ENCODE data around the gene RTN4IP1.

Gene RTN4IP1

DNA sequence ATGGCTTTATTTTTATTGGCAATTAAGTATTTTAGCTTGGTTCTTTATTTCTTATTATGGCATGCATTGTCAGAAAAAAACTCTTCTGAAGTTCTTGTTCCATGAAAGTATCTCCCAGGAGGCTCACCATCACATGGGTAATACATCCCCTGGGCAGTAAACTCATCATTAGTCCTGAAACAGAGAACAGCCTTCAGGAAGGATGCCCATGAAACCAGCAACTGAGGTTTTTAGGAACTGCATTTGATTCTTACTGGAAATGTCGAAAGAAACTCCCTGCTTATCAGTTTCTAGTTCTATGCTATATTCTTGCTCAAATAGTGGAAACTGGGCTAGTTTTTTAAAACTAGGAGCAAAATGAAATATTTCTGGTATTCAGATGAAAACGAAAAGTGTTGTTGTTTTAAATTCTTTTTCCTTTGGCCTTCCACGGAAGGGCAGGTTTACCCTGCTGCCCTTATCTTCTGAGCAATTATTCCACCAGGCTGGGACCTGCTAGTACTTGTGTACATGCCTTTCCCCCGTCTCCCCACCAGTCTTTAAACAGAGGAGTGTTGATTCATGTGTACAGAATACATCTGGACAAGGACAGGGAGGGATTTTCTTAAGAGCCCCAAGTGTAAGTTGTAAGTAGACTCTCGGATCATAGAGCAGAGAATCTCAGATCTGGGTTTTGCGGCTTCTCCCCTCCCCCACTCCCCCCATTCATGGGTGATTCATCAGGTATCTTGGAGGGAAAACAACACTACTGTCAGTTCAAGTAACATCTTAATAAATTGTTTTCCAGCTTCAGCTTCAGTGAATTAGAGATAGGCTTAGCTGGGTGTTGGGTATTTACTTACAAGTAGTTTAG lies 81.5 kb downstream of the RTN4IP1 start:
- DNase-seq (ENCODE audit: low read depth, low spot score) = no peak

DNA sequence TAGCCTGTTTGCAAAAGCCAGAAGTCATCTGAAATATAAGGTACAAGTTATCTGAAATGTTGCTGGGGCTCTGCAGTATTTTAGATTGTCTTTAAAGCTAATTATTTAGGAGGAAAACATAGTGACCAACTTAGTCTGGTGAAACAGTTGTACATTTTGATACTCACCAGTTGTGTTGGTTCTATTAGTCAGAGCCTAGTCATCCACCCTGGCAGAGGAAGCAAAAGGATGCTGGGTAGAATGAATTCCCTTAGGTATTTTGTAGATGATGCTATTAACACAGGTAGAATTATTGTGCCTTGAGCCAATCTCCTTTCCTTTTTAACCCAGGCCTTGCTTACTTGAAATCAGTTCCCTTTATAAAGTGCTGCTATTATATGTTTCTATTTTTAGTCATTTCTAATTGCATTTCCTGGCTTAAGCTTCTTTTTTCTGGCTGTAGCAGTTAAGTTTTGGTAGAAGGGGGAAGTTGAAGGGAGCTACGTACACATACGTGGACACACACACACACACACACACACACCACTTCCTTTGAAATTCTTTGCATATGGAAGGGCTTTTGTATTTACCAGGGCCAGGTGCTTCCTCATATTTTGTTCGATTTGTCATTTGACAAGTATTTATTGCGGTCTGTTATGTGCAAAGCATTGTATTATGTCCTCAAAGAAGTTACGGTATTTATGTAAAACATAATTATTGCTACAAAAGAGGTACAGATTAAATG lies 82.4 kb downstream of the RTN4IP1 start:
- no peak for DNase-seq (ENCODE audit: low read depth, low spot score)

GRCh38 chr6:106546261-106546690 lies 83.0 kb downstream of the RTN4IP1 start:
- DNase-seq (ENCODE audit: low read depth, low spot score) = no peak

GRCh38 chr6:106540907-106541306 lies 88.4 kb downstream of the RTN4IP1 start:
- DNase-seq (ENCODE audit: low read depth, low spot score) = no peak

DNA sequence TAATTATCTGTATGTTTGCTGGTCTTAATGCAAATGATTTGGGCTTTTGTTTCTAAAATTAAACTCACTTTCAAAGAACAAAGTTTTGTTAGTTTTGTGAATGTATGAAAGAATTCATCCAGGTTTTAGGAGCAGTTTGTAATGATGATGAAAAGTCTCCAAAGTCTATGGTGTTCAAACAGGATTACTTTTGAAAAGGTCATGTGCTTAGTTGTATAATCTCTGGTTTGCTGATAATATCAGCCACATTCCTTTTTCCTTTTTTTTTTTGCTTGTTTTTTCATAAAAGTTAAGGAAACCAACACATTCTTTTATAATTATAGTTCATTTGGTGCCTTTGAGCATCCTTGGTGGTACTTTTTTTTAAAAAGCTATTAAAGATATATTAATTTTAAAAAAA lies 88.9 kb downstream of the RTN4IP1 start:
- no peak for DNase-seq (ENCODE audit: low read depth, low spot score)

GRCh38 chr6:106539936-106540335 lies 89.4 kb downstream of the RTN4IP1 start:
- DNase-seq (ENCODE audit: low read depth, low spot score) = no peak

DNA sequence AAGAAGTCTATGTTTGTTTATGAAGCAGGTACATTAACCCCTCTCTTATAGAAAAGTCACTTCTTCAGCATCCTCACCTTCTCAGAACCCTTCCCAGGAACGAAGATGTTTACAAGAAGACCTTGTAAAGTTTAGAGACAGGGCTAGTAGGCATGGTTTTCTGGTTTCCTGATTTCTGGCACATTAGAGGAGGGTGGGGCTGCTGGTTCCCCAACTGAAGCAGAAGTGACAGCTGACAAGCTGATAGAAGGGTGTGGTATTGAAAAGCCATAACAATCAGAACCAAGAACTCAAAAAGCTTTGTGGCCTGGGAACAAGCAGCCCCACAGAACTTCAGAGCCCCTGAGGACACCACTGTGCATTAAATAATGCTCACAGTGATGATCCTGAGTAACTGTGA lies 91.2 kb downstream of the RTN4IP1 start:
- no peak for DNase-seq (ENCODE audit: low read depth, low spot score)

DNA sequence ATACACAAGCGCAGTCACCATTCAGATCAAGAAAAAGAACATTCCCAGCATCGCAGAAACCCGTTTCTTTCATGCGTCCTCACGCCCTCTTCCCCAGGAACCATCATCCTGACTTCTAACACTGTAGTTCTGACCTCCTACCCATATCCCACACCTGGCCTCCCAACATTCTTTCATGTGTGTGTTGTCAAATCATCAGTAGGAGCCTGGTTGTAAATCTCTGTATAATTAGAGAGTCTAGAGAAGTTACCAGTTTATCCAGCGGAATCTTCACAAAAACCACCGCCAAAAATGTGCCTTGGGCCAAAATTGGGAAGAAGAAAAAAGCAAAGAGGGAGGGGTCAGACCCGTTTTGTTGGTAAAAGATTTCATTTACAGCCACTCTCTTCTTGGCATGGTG lies 91.6 kb downstream of the RTN4IP1 start:
- DNase-seq (ENCODE audit: low read depth, low spot score) = no peak

- no peak for DNase-seq (ENCODE audit: low read depth, low spot score)
Measured at GRCh38 chr6:106536851-106537250, 92.4 kb downstream of the RTN4IP1 start.

- no peak for DNase-seq (ENCODE audit: low read depth, low spot score)
Measured at GRCh38 chr6:106536357-106536756, 92.9 kb downstream of the RTN4IP1 start.

GRCh38 chr6:106535012-106535411 lies 94.3 kb downstream of the RTN4IP1 start:
- no peak for DNase-seq (ENCODE audit: low read depth, low spot score)

- DNase-seq (ENCODE audit: low read depth, low spot score) = no peak
Measured at GRCh38 chr6:106534564-106534982, 94.7 kb downstream of the RTN4IP1 start.

DNA sequence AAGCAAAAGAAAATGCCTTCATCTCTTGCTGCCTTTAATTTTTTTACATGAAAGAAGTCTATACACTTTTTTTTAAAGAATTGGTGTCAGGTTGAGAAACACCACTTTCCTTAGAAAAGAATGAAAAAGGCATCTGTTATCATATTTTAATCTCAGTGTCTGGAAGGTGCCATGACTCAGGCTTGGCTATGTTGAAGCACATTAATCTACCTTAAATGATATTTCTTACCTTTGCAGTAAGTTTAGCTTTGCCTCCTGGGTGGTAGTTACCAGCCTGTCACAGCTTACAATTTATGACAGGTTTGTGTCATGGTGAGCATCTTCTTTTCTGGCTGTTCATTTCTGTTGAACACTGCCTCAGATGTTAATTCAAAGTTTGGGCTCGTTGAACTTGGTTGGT lies 95.3 kb downstream of the RTN4IP1 start:
- no peak for DNase-seq (ENCODE audit: low read depth, low spot score)

DNA sequence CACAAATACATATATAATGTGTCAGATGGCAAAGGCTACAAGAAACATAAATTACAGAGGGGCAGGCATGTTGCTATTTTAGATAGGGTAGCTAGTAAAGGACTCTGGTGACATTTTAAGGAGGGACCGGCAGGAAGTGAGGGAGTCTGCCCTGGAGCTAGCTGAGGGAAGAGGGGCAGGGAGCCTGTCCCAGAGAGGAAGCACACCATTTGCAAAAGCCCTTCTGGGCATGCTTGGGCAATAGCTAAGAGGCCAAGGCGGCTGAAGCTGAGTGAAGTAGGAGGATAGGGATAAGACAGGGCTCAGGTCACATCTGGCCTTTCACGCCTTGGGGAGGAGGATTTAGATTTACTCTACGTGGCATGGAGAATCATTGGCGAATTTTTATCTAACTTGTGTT lies 96.2 kb downstream of the RTN4IP1 start:
- DNase-seq (ENCODE audit: low read depth, low spot score) = no peak

- no peak for DNase-seq (ENCODE audit: low read depth, low spot score)
Measured at GRCh38 chr6:106530502-106530901, 98.8 kb downstream of the RTN4IP1 start.

DNA sequence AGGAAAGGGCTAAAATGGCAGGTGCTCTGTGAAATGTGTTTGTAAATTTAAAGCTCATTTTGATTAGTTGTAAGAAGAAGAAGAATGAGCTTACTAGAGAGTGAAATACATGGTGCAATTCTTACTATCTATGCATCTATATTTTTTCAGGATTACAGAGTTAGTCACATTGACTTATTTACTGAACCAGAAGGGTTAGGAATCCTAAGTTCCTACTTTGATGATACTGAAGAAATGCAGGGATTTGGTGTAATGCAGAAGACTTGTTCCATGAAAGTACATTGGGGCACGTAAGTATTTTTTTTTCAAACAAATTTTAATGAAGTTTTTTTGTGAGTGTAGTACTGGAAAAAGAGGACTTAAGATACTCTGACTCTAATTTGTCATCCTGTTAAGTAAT lies 99.3 kb downstream of the RTN4IP1 start:
- no peak for DNase-seq (ENCODE audit: low read depth, low spot score)

DNA sequence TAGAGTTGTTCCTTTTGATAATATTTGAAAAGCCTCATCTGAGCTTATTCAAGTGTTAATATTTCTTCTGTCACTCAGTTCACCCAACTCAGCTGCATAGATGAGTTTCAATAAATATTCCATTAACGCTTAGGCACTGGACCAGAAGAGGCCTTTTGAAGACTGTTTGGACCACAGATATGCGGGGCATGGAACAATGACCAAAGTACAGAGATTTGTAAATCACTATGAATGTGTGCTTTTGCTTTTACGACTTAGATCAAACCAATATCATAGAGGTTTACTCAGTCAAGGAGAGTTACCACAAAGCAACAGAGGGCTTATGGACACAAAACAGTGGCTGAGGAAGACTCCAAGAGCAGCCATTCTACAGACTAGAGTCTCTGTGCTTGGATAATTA lies 99.9 kb downstream of the RTN4IP1 start:
- no peak for DNase-seq (ENCODE audit: low read depth, low spot score)

DNA sequence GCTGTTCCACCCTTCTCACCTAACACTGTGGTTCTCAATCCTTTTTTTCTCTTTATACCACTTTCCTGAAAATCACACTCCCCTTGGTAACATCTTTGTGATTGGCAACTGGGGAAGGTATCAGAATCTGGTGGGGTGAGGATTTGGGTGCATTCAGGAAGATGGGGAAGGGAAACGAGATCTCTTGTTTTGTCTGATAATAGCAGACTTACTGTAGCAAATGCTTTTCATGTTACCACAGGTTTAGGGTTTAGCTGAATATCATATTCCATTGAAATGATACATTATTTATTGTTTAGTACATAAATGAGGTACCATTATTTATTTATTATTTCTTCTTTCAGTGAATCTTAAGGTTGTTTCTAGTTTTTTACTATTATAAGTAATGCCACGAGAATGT lies 100.8 kb downstream of the RTN4IP1 start:
- no peak for DNase-seq (ENCODE audit: low read depth, low spot score)

DNA sequence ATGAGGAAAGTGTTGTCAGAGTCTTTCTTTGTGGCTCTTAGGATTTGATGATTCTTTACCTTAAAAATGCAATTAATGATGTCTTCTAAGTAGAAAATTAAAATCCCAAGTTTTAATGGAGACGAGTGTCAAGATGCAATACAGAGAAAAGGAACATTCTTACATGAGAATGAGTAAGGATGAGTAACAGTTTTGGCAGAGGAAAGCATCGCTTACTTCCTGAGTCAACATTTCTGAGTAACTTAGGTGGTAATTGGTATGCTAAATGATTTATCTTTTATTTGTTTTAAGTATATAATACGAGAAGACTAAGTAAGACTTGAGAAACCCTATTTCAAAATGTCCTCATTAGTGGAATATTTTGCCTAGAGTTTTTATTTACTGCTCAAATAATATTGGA lies 101.3 kb downstream of the RTN4IP1 start:
- no peak for DNase-seq (ENCODE audit: low read depth, low spot score)

DNA sequence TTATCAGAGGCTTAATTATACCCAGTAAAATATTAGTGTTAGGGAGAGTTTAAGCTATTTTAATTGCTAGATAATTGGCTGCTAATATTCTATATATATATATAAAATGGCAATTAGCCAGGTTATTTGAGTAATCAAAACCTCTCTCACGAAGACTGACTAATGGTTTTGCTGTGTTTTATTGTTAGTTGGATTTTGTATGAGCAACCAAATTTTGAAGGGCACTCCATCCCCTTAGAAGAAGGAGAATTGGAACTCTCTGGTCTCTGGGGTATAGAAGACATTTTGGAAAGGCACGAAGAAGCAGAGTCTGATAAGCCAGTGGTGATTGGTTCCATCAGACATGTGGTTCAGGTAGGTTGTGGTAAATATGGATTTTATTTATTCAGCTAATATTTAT lies 102.2 kb downstream of the RTN4IP1 start:
- DNase-seq (ENCODE audit: low read depth, low spot score) = no peak

GRCh38 chr6:106525882-106526275 lies 103.4 kb downstream of the RTN4IP1 start:
- DNase-seq (ENCODE audit: low read depth, low spot score) = no peak

DNA sequence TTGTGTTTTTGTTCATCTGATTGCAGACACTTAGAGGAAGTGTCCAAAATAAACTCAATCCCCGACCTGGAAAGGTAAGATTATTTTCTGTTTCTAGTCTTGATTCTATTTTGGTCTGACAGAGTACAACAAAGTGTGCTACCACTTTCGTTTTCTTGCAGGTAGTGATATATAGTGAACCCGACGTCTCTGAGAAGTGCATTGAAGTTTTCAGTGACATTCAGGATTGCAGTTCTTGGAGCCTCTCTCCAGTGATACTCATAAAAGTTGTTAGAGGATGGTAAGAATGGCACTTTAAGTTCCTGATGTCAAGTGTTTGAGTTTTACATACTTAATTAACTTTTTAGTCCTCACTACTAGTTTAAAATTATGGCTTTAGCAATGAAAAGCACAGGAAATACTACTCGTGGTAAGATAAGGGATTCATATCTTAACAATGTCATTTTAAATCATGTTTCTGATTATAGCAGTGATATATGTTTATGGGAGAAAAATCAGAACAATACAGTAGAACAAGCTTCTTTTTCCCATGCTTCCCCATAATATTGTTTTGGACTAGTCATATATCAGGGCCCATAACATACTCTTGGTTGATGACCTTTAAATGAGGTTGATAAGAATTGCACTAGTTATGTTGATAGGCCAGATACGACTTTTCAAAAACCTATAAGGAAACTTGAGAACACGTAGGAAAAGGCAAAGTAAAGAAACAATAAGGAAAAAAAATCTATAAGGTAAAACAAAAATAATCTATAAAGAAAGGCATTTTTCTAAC lies 104.0 kb downstream of the RTN4IP1 start:
- DNase-seq (ENCODE audit: low read depth, low spot score) = no peak

Measured in activated CD4-positive, CD25-positive, alpha-beta regulatory T cell treated with anti-CD3 and anti-CD28 coated beads, Interleukin-2, amount 50 U/mL, for 16 hours (primary cell).